Measurements from ENCODE around the gene GULP1. TPM values are rescaled to one million over a fixed set of nuclear protein-coding genes. Genes with fewer than 3 reads are reported as not detected.
A peak's percentile ranks its signal among the peaks of the same experiment; 100 is the strongest.

Gene GULP1, protein sequence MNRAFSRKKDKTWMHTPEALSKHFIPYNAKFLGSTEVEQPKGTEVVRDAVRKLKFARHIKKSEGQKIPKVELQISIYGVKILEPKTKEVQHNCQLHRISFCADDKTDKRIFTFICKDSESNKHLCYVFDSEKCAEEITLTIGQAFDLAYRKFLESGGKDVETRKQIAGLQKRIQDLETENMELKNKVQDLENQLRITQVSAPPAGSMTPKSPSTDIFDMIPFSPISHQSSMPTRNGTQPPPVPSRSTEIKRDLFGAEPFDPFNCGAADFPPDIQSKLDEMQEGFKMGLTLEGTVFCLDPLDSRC
- 30.5 and 42.7 TPM in 2 replicates for total RNA-seq (ENCODE audit: low replicate concordance)

DNA sequence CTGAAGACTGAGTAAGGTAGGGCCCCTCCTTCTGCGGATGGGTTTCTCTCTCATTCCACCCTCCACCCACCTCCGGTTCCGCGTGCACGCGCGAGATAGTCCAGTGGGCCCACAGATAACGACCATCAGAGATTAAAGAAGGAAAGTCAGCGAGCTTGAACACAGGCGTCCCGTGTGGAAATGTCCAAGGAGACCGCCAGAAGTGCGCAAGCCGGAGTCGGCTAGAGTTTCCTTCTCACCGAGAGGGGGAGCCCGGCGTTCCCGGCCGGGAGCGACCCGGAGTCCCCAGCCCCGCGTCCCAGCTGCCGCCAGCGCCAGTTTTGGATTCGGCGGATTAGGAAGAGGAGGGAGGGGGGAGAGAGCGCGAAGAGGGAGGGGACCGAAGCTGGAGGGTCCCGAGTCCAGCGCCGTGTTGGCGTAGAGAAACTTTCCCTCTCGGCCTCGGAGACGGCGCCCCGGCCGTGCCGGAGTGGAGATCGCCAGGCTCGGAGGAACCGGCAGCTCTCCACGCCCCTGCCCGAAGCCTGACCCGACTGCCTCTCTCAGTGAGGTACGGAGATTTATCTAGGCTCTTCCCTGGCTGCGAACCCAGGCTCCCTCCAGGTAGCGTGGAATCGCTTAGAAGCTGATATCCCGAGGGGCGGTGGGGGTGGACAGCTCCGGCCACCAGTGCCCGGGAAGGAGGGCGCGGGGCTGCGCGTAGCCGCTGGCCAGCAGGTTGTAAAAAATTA is at the start of gene GULP1:
Gene GULP1, plus strand, starts transcription at position 258 of the 731 bp plus-strand sequence. CDS start 185,829 bp downstream, outside the sequence.
- peak; percentile 75 for DNase-seq (ENCODE audit: low read depth)
- H3K4me3 ChIP-seq (ENCODE audit: low read depth, low read length): peak within 1 kb of the TSS; percentile 77
- TF ChIP-seq, protein P1, sequence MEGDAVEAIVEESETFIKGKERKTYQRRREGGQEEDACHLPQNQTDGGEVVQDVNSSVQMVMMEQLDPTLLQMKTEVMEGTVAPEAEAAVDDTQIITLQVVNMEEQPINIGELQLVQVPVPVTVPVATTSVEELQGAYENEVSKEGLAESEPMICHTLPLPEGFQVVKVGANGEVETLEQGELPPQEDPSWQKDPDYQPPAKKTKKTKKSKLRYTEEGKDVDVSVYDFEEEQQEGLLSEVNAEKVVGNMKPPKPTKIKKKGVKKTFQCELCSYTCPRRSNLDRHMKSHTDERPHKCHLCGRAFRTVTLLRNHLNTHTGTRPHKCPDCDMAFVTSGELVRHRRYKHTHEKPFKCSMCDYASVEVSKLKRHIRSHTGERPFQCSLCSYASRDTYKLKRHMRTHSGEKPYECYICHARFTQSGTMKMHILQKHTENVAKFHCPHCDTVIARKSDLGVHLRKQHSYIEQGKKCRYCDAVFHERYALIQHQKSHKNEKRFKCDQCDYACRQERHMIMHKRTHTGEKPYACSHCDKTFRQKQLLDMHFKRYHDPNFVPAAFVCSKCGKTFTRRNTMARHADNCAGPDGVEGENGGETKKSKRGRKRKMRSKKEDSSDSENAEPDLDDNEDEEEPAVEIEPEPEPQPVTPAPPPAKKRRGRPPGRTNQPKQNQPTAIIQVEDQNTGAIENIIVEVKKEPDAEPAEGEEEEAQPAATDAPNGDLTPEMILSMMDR (IDR thresholded peaks at IDR 0.05; ENCODE audit: insufficient read depth, low read length): peak; percentile 79

DNA sequence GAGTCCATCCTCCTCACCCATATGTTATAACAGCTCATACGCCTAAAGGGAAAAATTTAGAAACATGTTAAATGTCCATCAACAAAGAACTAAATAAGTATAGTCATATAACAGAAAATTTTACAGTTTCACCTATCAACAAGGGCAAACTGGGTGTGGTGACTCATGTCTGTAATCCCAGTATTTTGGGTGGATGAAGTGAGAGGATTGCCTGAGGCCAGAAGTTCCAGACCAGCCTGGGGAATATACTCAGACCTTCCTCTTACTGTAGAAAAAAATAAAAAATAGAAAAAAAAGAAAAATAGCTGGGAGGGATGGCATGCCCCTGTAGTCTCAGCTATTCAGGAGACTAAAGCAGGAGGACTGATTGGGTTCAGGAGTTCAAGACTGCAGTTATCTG is 48.3 kb upstream of the GULP1 start:
- TF ChIP-seq, protein P1 (IDR thresholded peaks at IDR 0.05; ENCODE audit: insufficient read depth, low read length): no peak
- DNase-seq (ENCODE audit: low read depth): no peak
- no peak overlapping the region for H3K4me3 ChIP-seq (ENCODE audit: low read depth, low read length)

DNA sequence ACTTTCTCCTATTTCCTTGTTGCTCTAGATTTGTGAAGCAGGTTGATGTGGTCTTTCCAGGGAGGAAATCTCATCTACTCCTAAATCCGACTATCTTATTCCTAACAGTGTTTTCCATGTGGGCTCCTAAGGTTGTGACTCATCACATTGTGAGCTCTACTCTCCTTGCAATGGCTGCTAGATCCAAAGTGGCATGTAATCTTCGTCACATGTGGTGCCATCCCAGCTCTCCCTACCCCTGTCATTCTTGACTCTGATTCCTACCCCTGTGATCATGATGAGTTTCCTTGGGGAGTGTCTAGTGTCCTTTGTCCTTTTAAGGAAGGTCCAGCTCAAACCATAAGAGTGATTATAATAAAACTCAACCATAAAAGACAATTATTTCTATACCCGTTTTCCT is 47.3 kb upstream of the GULP1 start:
- no peak for DNase-seq (ENCODE audit: low read depth)

DNA sequence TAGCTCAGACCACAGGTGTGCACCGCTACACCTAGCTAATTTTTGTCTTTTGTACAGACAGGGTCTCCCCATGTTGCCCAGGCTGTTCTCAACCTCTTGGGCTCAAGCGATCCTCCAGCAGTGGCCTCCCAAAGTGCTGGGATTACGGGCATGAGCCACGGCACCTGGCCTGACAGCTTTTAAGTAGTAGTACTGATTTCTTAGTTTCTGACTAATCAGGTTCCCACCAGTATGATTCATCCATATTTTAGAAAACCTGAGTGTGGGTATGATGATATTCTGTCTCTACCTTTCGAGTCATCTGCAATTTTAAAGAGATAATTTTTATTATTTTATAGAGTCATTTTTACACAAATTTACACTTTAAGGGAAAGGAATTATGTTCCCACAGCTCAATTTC is 46.4 kb upstream of the GULP1 start:
- TF ChIP-seq, protein P1 (IDR thresholded peaks at IDR 0.05; ENCODE audit: insufficient read depth, low read length): no peak
- DNase-seq (ENCODE audit: low read depth): no peak
- no peak overlapping the region for H3K4me3 ChIP-seq (ENCODE audit: low read depth, low read length)

More for the DNA sequence above, 47.3 kb upstream of the GULP1 start:
- no peak overlapping the region for H3K4me3 ChIP-seq (ENCODE audit: low read depth, low read length)
- TF ChIP-seq, protein P1 (IDR thresholded peaks at IDR 0.05; ENCODE audit: insufficient read depth, low read length): no peak

DNA sequence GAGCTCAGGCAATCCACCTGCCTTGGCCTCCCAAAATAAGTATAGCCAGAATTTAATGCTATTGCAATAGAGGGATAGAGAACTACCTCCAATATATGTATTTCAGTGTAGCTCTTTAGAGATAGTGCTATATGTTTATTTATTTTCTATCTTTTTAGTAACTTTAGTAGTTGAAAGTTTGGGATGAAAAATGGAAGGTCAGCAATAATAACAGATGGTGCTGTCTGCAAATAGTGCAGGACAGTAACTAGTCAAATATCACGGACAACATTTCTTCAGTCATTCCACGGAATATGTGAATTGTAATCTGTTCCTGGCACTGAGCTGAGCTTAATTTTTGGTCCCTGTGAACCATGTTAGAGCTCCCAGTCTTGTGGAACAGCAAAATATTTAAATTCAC is 43.2 kb upstream of the GULP1 start:
- no peak for DNase-seq (ENCODE audit: low read depth)
- TF ChIP-seq, protein P1 (IDR thresholded peaks at IDR 0.05; ENCODE audit: insufficient read depth, low read length): no peak
- H3K4me3 ChIP-seq (ENCODE audit: low read depth, low read length): no peak overlapping the region

DNA sequence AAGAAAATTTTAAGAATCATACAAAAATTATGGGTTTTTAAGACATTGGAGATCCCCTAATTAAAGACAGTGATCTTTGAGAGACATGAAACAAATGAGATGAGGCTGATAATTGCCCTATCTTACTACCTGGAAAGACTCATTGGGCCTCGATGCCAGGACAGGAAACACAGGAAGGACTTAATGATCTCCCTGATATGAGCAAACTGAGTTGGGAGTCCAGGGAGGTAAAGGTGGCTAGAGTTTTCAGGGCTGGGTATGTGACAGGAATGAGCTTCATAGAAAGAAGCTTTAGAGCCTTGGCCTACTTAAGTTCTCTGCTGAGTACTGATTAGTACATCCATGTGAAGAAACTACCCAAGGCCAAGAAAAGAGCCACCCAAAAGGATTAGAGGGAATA is 40.6 kb upstream of the GULP1 start:
- TF ChIP-seq, protein P1 (IDR thresholded peaks at IDR 0.05; ENCODE audit: insufficient read depth, low read length): no peak
- no peak for DNase-seq (ENCODE audit: low read depth)
- H3K4me3 ChIP-seq (ENCODE audit: low read depth, low read length): no peak overlapping the region
